GM21526 (cell line): ENCODE results near the gene RETN.
"Not testable (repeated sequence)": the region's sequence is repeated elsewhere in the genome, so short reads cannot be mapped to it uniquely, and the experiment has no call there.

ENCODE experiments used
- ATAC-seq: cut with Tn5 transposase; IDR thresholded peaks from one replicate; pipeline ENCODE4 v1.9.1; 2021; ENCODE audit warnings: moderate library complexity; ENCODE audit not compliant: unreplicated experiment, low FRiP score

Gene RETN

DNA sequence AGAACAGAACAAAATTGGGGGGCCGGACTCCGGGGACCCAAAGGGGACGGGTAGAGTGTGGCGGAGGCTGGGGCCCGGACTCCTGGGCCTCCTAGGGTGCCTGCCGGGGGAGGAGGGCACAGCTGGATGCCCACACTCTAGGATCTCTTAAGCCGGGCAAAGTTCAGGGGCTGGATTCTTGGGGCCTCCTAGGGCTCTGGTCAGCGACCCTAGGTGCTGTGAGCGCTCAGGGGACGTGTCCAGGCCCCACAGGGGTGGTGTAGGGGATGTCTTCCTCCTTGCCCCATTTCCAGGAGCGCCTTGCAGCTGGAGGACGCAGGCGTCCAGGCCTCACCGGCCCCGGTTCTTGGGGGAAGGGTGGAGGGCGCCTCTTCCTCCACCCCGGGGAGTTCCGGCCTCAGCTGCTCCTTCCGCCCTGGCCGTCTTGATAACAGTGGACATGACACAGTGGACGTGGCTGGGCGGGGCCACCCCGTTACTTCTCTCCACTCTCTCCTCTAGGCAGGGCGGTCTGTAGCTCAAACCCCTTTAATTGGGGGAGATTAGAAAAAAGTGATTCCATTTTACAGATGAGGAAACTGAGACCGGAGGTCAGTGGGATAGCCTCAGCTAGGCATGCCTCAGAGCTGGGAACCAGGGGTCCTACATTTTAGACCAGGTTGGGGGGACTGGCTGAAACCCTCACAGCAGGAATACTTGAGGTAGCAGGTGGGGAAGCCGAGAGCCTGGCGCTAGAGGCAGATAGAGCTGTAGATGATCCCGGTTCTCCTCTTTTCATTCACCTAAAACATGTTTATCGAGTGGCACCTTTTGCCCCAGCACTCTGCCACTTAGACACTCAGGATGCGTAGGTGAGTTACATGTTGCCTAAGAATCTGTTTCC, 31.2 kb upstream of the RETN start:
- ATAC-seq = no peak

DNA sequence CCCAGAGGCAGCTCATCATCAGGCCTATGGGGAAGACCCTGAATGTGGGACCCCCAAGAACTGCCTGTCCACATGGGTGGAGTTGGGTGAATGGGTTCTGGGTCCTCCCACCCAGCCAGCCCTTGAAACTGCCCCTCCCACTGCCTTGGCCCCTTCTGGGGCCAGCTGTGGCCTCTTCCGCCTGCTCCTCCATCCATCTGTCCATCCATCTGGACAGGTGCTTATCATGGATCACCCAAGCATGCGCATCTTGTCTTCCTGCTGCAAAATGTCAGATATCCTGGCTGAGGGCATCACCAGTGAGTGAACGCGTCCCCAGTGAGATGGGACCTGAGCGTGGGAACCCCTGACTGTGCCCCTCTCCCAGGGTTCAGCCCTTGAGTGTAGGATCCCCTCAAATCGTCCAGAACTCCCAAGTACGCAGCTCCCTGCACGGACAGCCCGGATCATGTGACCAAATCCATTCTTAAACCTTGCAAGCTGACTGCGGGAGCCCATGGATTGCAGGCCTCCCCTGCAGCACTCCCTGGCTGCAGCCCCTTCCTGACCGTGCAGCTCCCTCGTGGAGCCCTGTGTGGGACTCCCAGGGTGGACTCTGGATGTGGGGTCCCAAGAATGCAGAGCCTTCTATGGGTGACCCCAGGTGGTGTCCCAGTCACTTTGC, 29.9 kb upstream of the RETN start:
- no peak for ATAC-seq

DNA sequence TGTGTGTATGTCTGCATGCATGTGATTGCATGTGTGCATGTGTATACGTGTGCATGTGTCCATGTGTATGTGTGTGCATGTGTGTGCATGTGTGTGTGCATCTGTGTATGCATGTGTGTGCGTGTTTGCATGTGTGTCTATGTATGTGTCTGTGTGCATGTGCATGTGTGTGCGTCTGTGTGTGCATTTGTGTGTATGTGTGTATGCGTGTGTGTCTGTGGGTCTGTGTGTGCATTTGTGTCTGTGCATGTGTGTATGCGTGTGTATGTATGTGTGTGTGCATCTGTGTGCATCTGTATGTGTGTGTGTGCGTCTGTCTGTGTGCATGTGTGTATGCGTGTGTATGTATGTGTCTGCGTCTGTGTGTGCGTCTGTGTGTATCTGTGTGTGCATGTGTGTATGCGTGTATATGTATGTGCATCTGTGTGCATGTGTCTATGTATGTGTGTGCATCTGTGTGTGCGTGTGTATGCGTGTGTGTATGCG, 28.9 kb upstream of the RETN start:
- ATAC-seq = no peak

DNA sequence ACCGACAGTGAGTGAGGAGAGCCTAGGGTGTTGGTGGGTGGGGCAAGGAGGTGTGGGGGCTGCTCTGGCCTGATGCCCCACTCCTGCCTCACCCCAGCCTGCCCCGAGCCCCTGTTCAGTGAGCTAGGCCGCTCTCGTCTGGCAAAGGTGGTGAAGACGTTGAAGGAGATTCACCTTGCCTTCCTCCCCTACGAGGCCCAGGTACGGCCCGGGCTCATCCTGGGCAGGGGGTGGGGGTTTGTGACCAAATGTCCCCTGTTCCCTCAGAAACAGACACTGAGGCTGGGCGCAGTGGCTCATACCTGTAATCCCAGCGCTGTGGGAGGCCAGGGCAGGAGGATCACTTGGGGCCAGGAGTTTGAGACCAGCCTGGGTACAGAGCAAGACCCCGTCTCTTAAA, 28.0 kb upstream of the RETN start:
- no peak for ATAC-seq

DNA sequence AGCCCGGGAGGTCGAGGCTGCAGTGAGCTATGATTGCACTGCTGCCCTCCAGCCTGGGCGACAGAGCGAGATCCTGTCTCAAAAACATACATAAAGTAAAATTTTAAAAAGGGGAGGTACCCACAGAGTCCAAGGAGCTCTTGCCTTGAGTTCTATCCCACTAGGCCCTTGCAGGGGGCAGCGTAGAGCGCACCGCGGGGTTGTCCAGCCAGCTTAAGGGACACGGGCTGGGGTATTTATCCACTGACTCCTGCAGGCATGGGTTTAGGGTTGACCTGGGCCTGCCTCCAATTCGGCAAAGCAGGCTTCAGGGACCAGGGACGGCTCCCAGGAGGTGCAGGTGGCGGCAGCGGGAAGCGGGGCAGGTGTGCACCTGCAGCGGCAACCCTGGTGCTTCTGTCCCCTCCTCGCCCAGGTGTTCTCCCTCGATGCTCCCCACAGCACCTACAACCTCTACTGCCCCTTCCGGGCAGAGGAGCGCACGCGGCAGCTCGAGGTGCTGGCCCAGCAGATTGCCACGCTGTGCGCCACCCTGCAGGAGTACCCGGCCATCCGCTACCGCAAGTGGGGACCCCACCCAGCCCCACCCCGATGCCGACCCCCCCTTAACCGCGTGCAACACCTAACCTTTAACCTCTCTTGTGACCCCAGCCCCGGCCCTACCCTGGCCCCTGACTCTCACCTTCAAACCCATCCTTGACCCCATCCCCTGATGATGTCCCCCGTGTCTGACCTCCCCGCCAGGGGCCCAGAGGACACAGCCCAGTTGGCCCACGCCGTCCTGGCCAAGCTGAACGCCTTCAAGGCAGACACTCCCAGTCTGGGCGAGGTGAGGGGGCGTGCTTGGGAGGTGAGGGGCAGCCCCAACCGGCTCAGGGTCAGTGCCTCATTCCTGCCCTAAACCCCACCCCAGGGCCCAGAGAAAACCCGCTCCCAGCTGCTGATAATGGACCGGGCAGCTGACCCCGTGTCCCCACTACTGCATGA, 27.3 kb upstream of the RETN start:
- ATAC-seq = no peak

DNA sequence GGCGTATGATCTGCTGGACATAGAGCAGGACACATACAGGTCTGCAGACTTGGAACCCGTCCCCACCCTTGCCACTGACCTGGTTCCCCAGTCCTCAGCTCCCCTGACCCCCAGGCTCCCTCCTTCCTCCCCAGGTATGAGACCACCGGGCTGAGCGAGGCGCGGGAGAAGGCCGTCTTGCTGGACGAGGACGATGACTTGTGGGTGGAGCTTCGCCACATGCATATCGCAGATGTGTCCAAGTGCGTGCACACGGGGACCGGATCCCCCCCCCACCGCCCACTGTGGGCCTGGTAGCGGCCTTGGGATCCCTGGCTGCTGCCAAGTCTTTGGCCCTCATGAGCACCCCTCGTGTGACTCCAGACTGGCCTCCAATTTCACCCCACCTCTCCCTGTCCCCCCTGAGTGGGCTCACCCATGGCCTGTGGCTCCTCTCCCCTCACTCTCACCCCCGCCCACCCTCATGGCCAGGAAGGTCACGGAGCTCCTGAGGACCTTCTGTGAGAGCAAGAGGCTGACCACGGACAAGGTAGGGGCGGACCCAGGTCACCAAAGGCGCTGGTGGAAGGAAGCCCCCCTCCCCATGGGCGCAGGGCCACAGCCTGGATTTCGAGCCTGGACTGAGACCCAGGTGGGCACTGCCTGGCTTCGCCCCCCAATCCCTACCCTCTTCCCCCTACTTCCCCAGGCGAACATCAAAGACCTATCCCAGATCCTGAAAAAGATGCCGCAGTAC, 26.4 kb upstream of the RETN start:
- no peak for ATAC-seq

DNA sequence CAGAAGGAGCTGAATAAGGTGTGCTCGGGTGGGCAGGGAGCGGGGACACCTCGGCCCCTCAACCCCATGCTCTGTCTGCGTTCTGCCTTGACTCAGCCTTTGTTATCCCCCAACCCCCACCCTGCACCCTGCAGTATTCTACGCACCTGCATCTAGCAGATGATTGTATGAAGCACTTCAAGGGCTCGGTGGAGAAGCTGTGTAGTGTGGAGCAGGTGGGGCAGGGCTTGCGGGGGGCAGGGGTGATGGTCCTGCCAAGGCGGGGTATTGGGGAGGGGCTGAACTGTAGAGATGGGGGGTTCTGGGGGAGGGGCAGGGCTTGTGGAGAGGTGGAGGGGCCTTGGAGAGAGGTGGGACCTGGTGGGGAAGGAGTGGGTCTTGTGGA, 25.8 kb upstream of the RETN start:
- ATAC-seq = no peak

DNA sequence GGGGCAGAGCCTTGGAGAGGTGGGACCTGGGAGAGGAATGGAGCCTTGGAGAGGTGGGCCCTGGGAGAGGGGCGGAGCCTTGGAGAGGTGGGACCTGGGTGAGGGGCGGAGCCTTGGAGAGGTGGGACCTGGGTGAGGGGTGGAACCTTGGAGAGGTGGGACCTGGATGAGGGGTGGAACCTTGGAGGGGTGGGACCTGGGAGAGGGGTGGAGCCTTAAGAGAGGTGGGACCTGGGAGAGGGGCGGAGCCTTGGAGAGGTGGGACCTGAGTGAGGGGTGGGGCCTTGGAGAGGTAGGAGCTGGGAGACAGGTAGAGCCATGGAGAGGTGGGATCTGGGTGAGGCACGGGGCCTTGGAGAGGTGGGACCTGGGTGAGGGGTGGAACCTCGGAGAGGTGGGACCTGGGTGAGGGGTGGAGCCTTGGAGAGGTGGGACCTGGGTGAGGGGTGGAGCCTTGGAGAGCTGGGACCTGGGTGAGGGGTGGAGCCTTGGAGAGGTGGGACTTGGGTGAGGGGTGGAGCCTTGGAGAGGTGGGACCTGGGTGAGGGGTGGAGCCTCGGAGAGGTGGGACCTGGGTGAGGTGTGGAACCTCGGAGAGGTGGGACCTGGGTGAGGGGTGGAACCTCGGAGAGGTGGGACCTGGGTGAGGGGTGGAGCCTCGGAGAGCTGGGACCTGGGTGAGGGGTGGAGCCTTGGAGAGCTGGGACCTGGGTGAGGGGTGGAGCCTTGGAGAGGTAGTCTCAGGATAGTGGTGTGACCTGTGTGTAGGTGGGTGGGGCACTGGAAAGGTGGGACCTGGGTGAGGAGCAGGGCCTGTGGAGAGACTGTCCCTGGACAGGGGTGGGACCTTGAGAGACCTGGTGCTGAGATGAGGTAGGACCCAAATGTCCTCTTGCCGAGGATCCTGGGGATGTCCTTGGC, 25.0 kb upstream of the RETN start:
- ATAC-seq = not testable (repeated sequence)

DNA sequence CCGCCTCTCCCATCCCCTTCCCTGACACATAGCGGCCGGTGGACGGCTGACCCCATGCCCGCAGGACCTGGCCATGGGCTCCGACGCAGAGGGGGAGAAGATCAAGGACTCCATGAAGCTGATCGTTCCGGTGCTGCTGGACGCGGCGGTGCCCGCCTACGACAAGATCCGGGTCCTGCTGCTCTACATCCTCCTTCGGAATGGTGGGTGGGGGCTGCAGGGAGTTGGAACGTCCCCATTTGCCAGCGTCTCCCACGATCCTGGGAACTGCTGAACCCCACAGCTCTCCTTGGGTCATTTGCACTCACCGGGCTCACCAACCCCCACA, 24.3 kb upstream of the RETN start:
- ATAC-seq = no peak

DNA sequence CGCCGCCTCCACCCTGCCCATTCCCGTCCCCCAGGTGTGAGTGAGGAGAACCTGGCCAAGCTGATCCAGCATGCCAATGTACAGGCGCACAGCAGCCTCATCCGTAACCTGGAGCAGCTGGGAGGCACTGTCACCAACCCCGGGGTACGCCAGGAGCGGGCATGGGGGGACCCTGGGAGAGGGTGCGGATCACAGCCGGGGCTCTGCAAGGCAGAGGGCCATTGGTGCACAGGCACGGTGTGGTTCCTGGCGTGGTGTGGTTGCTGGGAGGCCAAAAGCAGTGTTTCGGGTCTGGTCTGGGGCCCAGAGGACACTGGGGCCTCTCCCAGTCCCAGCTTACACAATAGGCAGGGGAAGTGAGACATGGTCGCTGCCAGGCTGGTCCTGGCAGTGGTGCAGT, 23.7 kb upstream of the RETN start:
- no peak for ATAC-seq

DNA sequence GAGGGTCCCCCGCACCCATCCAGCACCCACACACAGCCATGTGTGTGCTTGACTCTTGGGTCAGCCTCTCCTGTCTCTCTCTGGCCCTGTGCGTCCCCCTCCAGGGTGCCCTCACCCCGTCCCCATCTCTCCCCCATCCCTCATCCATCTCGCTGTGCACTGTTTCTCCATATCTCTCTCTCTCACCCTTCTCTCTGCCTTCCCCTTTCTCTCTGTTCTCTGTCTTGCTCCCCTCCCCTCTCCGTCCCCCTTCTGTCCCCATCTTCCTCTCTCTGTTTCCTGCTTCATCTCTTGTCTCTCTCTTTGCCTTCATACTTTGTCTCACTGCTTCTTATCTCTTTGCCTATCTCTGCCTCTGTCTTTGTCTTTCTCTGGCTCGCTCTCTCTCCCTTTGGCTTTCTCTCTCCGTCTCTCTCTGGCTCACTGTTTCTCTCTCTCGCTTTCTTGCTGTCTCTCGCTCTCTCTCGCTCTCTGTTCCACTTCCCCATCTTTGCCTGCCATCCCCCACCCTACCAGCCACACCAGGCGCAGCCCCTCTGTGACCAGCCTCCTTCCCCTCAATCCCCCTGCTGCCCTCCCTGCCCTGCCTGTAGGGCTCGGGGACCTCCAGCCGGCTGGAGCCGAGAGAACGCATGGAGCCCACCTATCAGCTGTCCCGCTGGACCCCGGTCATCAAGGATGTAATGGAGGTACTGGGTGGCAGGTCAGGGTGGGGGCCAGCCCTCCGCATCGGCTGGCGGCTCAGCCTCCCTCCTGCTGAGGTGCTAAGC, 23.0 kb upstream of the RETN start:
- ATAC-seq = no peak

DNA sequence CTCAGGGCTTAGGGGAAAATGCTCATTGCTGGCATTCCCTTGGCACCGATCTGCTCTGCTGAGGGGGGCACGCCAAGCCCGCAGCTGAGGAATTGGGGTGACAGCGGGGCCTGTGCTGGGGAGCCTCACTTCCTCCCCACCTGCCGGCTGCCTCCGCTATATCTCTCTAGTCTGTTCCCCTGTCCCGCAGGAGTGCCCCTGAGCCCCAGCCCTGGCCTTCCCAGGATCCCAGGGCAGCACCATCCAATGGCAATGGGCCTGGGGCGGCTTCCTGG, 22.5 kb upstream of the RETN start:
- no peak for ATAC-seq

DNA sequence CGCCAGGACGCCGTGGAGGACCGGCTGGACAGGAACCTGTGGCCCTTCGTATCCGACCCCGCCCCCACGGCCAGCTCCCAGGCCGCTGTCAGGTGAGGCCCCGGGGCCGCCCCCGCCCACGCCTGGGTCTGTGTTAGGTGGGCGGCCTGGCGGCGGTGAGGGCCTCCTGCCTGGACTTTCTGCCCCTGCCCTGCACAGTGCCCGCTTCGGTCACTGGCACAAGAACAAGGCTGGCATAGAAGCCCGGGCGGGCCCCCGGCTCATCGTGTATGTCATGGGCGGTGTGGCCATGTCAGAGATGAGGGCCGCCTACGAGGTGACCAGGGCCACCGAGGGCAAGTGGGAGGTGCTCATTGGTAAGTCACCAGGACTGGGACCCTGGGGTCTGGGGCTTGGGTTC, 21.7 kb upstream of the RETN start:
- no peak for ATAC-seq

DNA sequence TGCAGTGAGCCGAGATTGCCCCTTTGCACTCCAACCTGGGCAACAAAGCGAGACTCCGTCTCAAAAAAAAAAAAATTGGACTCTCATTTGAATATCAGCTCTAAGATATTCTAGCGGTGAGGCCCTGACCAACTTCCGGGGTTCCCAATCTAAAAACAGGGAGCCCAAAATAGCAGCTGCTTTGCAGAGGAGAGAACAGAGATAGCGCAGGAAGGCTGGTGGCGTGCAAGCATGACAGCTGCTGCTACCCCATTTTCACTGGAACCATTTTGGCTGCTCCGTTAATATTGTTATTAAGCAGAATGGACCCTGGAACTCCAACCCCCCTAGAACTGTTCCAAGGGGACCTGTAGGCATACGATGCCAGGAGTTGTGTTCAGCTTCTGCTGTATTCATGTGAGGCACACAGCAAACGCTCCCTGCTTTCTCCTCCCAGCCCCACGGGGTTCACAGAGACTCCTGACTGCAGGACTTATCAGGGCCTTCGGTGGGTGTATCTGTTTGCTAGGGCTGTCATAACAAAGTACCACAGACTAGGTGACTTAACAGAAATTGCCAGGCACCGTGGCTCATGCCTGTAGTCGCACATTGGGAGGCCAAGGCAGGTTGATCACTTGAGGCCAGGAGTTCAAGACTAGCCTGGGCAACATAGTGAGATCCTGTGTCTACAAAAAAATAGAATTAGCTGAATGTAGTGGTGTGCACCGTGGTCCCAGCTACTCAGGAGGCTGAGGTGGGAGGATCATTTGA, 20.4 kb upstream of the RETN start:
- ATAC-seq = no peak

DNA sequence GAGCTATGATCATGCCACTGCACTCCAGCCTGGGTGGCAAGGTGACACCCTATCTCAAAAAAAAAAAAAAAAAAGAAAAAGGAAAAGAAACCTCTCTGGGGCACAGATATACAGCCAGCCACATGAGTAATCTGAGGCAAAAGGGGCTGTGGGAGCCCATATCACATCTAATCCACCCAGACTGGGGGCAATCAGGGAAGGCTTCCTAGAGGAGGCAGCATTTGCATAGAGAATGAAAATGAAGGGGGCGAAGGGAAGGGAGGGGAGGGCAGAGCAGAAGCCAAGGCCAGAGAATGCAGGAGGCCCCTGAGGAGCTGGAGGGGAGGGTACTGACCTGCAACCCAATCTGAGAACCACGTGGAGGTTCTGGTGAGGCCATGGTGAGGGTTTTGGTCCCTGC, 18.7 kb upstream of the RETN start:
- no peak for ATAC-seq

DNA sequence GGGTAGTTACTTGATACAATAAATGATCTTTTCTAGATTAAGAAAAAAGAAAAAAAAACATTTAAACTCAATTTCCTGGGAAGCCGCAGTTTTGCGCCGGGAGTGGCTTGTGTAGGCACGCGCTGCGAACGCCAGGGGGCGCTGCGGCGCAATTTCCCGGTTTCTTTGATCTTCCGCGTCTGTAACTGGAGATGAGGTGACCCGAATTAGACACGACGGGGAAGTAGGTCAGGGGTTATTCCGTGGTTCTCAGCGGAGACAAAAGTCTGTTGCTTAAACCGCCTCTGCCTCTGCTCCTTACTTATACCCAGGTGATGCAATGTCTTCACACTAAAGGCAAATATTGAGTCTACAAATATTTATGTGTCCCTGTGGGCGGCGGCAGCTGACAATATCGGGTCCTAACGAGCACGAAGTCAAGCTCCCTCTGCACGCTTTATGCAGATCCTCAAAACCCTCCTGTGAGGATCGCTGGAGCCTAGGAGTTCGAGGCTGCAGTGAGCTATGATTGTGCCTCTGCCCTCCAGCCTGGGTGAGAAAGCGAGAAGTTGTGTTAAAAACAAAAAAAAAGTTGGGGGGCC, 16.7 kb upstream of the RETN start:
- no peak for ATAC-seq

DNA sequence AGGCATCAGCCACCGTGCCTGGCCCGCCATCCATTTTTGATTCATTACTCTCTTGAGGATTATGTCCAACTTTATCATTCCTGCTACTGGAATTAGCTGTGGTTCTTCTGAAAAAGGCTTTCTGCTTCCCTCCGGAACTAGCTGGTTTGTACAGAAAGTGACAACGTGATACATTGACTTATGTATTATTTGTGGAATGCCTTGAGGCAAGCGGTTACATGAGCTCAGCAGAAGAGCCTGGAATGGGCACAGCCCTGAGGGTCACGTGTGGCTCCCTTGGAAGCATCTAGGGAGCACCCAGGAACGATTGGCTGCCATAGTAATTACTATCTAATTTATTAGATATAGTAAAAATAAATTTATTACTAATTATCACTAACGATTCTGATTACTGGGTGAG, 14.4 kb upstream of the RETN start:
- ATAC-seq = no peak

DNA sequence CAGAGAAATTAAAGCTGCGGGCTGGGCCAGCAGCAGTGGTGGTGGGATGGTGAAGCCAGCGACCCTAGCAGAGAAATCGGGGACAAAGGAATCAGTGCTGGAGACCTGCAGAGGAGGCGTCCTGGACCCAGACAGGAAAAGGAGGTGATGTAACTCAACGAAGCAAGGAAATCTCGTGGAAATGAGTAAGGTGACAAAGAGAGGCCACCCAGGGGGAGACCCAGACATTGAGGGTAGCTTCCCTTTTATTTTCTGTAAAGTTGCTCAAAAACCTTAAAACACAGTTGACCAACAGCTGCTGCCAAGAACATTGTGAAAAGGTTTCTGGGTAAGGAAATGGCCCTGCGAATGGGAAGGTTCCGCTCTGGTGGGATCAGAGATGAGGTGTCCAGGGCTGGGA, 13.3 kb upstream of the RETN start:
- no peak for ATAC-seq
